HG03354 (cell line): Measurements from ENCODE around the gene HTR5A.

Experiments
- ATAC-seq: cut with Tn5 transposase; IDR thresholded peaks from one replicate; pipeline ENCODE4 v1.9.1; 2021; ENCODE audit warnings: mild to moderate bottlenecking; ENCODE audit not compliant: unreplicated experiment, poor library complexity, severe bottlenecking

Gene HTR5A

GRCh38 chr7:155084021-155084420 is 13.9 kb downstream of the HTR5A start:
- no peak for ATAC-seq

GRCh38 chr7:155084969-155085368 is 14.8 kb downstream of the HTR5A start:
- no peak for ATAC-seq

GRCh38 chr7:155090684-155091083 is 20.6 kb downstream of the HTR5A start:
- ATAC-seq, result no peak

GRCh38 chr7:155093596-155093995 is 23.5 kb downstream of the HTR5A start:
- ATAC-seq, result no peak

GRCh38 chr7:155094636-155095135 is 24.6 kb downstream of the HTR5A start:
- ATAC-seq, result no peak

GRCh38 chr7:155097338-155097737 is 27.2 kb downstream of the HTR5A start:
- no peak for ATAC-seq

GRCh38 chr7:155103839-155104238 is 33.7 kb downstream of the HTR5A start:
- ATAC-seq, result no peak

GRCh38 chr7:155104913-155105312 is 34.8 kb downstream of the HTR5A start:
- no peak for ATAC-seq

- no peak for ATAC-seq
Measured at GRCh38 chr7:155106356-155106755, 36.2 kb downstream of the HTR5A start.

GRCh38 chr7:155107126-155107525 is 37.0 kb downstream of the HTR5A start:
- no peak for ATAC-seq

GRCh38 chr7:155108144-155108901 is 38.2 kb downstream of the HTR5A start:
- ATAC-seq, result no peak

- ATAC-seq, result no peak
Measured at GRCh38 chr7:155109121-155109520, 39.0 kb downstream of the HTR5A start.

GRCh38 chr7:155115288-155115687 is 45.2 kb downstream of the HTR5A start:
- ATAC-seq, result no peak

- no peak for ATAC-seq
Measured at GRCh38 chr7:155119801-155120382, 49.8 kb downstream of the HTR5A start.

GRCh38 chr7:155120460-155120859 is 50.3 kb downstream of the HTR5A start:
- no peak for ATAC-seq

- no peak for ATAC-seq
Measured at GRCh38 chr7:155122831-155123230, 52.7 kb downstream of the HTR5A start.

GRCh38 chr7:155123413-155123812 is 53.3 kb downstream of the HTR5A start:
- ATAC-seq, result no peak

GRCh38 chr7:155124706-155125105 is 54.6 kb downstream of the HTR5A start:
- ATAC-seq, result no peak

- ATAC-seq, result no peak
Measured at GRCh38 chr7:155129186-155129585, 59.1 kb downstream of the HTR5A start.

GRCh38 chr7:155129789-155130188 is 59.7 kb downstream of the HTR5A start:
- ATAC-seq, result no peak

- ATAC-seq, result no peak
Measured at GRCh38 chr7:155130493-155130892, 60.4 kb downstream of the HTR5A start.
